GM18909 (cell line): Measurements from ENCODE around the gene CFAP46.
"Not testable (repeated sequence)": the region's sequence is repeated elsewhere in the genome, so short reads cannot be mapped to it uniquely, and the experiment has no call there.

Experiments used
- ATAC-seq: cut with Tn5 transposase; IDR thresholded peaks from one replicate; pipeline ENCODE4 v1.9.1; 2021; ENCODE audit warnings: mild to moderate bottlenecking; ENCODE audit not compliant: unreplicated experiment, poor library complexity

The CFAP46 gene

GRCh38 chr10:132905661-132906060, 36.7 kb downstream of the CFAP46 start:
- ATAC-seq, result no peak

GRCh38 chr10:132904814-132905649, 37.3 kb downstream of the CFAP46 start:
- no peak for ATAC-seq

GRCh38 chr10:132904181-132904813, 38.1 kb downstream of the CFAP46 start:
- ATAC-seq, result no peak

GRCh38 chr10:132902656-132903575, 39.5 kb downstream of the CFAP46 start:
- ATAC-seq, result not testable (repeated sequence)

- ATAC-seq, result no peak
Measured at GRCh38 chr10:132901351-132901750, 41.0 kb downstream of the CFAP46 start.

- ATAC-seq, result no peak
Measured at GRCh38 chr10:132900211-132900756, 42.1 kb downstream of the CFAP46 start.

GRCh38 chr10:132899751-132900065, 42.7 kb downstream of the CFAP46 start:
- no peak for ATAC-seq

GRCh38 chr10:132899054-132899750, 43.2 kb downstream of the CFAP46 start:
- no peak for ATAC-seq

GRCh38 chr10:132898391-132899053, 43.8 kb downstream of the CFAP46 start:
- ATAC-seq, result no peak

GRCh38 chr10:132897516-132898381, 44.6 kb downstream of the CFAP46 start:
- ATAC-seq, result no peak

GRCh38 chr10:132893786-132894185, 48.6 kb downstream of the CFAP46 start:
- not testable (repeated sequence) for ATAC-seq

- ATAC-seq, result no peak
Measured at GRCh38 chr10:132893090-132893489, 49.3 kb downstream of the CFAP46 start.

- ATAC-seq, result no peak
Measured at GRCh38 chr10:132892004-132892403, 50.4 kb downstream of the CFAP46 start.

GRCh38 chr10:132891368-132891767, 51.0 kb downstream of the CFAP46 start:
- no peak for ATAC-seq

- no peak for ATAC-seq
Measured at GRCh38 chr10:132890301-132890700, 52.1 kb downstream of the CFAP46 start.

- ATAC-seq, result no peak
Measured at GRCh38 chr10:132889556-132889955, 52.8 kb downstream of the CFAP46 start.

GRCh38 chr10:132888898-132889490, 53.4 kb downstream of the CFAP46 start:
- no peak for ATAC-seq

GRCh38 chr10:132888446-132888845, 53.9 kb downstream of the CFAP46 start:
- not testable (repeated sequence) for ATAC-seq
